ENCODE data around the gene CIB4.

Gene CIB4

DNA sequence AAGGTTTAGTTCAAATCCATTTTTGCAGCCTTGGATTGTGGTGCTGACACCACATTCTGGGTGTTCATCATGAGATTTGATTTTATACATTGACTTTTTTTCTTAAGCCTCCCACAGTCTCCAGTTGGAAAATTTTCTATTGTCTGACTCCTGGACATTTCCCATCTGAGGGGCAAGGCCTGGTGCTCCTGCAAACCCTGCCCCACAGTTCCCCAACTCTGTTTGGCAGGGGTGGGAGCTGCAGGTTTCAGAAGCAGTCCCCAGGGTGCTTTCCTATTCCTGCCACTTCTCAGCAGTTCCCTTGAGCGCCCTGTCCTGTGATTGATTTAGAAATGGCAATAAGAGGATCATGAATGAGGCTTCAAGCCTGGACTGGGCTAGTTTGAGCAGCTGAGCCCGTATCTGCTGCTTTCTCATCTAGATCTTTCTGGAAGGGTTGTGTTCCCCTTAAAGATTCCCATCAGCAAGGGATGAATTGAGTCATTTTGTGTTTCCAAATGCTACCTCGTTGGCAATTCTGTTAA, 77.0 kb downstream of the CIB4 start:
- no peak for ATAC-seq
- TF ChIP-seq RARB (CRISPR knock-in tag; IDR thresholded peaks at IDR 0.05), result no peak
- TF ChIP-seq GLIS3 (CRISPR knock-in tag; IDR thresholded peaks at IDR 0.05), result no peak
- TF ChIP-seq, protein P1, sequence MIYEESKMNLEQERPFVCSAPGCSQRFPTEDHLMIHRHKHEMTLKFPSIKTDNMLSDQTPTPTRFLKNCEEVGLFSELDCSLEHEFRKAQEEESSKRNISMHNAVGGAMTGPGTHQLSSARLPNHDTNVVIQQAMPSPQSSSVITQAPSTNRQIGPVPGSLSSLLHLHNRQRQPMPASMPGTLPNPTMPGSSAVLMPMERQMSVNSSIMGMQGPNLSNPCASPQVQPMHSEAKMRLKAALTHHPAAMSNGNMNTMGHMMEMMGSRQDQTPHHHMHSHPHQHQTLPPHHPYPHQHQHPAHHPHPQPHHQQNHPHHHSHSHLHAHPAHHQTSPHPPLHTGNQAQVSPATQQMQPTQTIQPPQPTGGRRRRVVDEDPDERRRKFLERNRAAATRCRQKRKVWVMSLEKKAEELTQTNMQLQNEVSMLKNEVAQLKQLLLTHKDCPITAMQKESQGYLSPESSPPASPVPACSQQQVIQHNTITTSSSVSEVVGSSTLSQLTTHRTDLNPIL (CRISPR knock-in tag; IDR thresholded peaks at IDR 0.05; ENCODE audit: low read depth), result no peak
- TF ChIP-seq, protein P2, sequence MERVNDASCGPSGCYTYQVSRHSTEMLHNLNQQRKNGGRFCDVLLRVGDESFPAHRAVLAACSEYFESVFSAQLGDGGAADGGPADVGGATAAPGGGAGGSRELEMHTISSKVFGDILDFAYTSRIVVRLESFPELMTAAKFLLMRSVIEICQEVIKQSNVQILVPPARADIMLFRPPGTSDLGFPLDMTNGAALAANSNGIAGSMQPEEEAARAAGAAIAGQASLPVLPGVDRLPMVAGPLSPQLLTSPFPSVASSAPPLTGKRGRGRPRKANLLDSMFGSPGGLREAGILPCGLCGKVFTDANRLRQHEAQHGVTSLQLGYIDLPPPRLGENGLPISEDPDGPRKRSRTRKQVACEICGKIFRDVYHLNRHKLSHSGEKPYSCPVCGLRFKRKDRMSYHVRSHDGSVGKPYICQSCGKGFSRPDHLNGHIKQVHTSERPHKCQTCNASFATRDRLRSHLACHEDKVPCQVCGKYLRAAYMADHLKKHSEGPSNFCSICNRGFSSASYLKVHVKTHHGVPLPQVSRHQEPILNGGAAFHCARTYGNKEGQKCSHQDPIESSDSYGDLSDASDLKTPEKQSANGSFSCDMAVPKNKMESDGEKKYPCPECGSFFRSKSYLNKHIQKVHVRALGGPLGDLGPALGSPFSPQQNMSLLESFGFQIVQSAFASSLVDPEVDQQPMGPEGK (CRISPR knock-in tag; IDR thresholded peaks at IDR 0.05; ENCODE audit: borderline replicate concordance), result no peak
- TF ChIP-seq CSDC2 (CRISPR knock-in tag; IDR thresholded peaks at IDR 0.05), result no peak
- no peak for TF ChIP-seq ZNF565 (CRISPR knock-in tag; conservative IDR thresholded peaks at IDR 0.05; ENCODE audit: low read depth)
- TF ChIP-seq, protein P3, sequence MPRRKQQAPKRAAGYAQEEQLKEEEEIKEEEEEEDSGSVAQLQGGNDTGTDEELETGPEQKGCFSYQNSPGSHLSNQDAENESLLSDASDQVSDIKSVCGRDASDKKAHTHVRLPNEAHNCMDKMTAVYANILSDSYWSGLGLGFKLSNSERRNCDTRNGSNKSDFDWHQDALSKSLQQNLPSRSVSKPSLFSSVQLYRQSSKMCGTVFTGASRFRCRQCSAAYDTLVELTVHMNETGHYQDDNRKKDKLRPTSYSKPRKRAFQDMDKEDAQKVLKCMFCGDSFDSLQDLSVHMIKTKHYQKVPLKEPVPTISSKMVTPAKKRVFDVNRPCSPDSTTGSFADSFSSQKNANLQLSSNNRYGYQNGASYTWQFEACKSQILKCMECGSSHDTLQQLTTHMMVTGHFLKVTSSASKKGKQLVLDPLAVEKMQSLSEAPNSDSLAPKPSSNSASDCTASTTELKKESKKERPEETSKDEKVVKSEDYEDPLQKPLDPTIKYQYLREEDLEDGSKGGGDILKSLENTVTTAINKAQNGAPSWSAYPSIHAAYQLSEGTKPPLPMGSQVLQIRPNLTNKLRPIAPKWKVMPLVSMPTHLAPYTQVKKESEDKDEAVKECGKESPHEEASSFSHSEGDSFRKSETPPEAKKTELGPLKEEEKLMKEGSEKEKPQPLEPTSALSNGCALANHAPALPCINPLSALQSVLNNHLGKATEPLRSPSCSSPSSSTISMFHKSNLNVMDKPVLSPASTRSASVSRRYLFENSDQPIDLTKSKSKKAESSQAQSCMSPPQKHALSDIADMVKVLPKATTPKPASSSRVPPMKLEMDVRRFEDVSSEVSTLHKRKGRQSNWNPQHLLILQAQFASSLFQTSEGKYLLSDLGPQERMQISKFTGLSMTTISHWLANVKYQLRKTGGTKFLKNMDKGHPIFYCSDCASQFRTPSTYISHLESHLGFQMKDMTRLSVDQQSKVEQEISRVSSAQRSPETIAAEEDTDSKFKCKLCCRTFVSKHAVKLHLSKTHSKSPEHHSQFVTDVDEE (CRISPR knock-in tag; IDR thresholded peaks at IDR 0.05), result no peak
- TF ChIP-seq, protein P4, sequence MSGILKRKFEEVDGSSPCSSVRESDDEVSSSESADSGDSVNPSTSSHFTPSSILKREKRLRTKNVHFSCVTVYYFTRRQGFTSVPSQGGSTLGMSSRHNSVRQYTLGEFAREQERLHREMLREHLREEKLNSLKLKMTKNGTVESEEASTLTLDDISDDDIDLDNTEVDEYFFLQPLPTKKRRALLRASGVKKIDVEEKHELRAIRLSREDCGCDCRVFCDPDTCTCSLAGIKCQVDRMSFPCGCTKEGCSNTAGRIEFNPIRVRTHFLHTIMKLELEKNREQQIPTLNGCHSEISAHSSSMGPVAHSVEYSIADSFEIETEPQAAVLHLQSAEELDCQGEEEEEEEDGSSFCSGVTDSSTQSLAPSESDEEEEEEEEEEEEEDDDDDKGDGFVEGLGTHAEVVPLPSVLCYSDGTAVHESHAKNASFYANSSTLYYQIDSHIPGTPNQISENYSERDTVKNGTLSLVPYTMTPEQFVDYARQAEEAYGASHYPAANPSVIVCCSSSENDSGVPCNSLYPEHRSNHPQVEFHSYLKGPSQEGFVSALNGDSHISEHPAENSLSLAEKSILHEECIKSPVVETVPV (CRISPR knock-in tag; IDR thresholded peaks at IDR 0.05), result no peak
- no peak for TF ChIP-seq ISL1 (CRISPR knock-in tag; IDR thresholded peaks at IDR 0.05)
- no peak for TF ChIP-seq OSR1 (CRISPR knock-in tag; IDR thresholded peaks at IDR 0.05)
- no peak for TF ChIP-seq SNAI2 (CRISPR knock-in tag; IDR thresholded peaks at IDR 0.05)
- no peak for TF ChIP-seq ARNTL (CRISPR knock-in tag; IDR thresholded peaks at IDR 0.05; ENCODE audit: borderline replicate concordance, low read depth)
- no peak for TF ChIP-seq BACH2 (CRISPR knock-in tag; IDR thresholded peaks at IDR 0.05; ENCODE audit: borderline replicate concordance)
- TF ChIP-seq ESRRG (CRISPR knock-in tag; IDR thresholded peaks at IDR 0.05), result no peak
- no peak for TF ChIP-seq ZNF70 (CRISPR knock-in tag; IDR thresholded peaks at IDR 0.05)
- TF ChIP-seq, protein P5, sequence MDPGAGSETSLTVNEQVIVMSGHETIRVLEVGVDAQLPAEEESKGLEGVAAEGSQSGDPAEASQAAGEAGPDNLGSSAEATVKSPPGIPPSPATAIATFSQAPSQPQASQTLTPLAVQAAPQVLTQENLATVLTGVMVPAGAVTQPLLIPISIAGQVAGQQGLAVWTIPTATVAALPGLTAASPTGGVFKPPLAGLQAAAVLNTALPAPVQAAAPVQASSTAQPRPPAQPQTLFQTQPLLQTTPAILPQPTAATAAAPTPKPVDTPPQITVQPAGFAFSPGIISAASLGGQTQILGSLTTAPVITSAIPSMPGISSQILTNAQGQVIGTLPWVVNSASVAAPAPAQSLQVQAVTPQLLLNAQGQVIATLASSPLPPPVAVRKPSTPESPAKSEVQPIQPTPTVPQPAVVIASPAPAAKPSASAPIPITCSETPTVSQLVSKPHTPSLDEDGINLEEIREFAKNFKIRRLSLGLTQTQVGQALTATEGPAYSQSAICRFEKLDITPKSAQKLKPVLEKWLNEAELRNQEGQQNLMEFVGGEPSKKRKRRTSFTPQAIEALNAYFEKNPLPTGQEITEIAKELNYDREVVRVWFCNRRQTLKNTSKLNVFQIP (CRISPR knock-in tag; IDR thresholded peaks at IDR 0.05; ENCODE audit: borderline replicate concordance, low read depth), result no peak
- no peak for TF ChIP-seq PPARA (CRISPR knock-in tag; IDR thresholded peaks at IDR 0.05; ENCODE audit: borderline replicate concordance)

DNA sequence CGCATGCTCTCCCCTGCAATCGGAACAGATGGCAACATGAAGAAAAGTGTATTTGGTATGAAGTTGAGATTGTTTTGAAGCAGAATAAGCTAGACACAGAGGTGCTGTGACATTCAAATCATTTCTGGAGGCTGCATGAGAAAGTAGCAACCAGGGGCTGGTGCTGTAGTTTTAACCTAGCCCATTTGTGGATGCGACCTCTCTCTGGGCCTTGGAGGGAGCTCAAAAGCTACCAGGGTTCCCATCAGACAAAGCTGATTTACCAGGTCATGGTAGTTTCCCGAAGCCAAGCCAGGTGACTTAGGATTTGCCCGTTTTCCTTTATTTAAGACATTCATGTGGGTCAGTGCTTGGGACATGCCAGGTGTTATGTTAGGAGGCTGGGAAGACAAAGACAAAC, 77.5 kb downstream of the CIB4 start:
- no peak for ATAC-seq
- TF ChIP-seq ARNTL (CRISPR knock-in tag; IDR thresholded peaks at IDR 0.05; ENCODE audit: borderline replicate concordance, low read depth) (no peak), OSR1 (CRISPR knock-in tag; IDR thresholded peaks at IDR 0.05) (no peak), ZNF8 (CRISPR knock-in tag; IDR thresholded peaks at IDR 0.05) (no peak), ZNF70 (CRISPR knock-in tag; IDR thresholded peaks at IDR 0.05) (no peak), TOX (CRISPR knock-in tag; IDR thresholded peaks at IDR 0.05; ENCODE audit: borderline replicate concordance) (no peak), ESRRG (CRISPR knock-in tag; IDR thresholded peaks at IDR 0.05) (no peak), BACH2 (CRISPR knock-in tag; IDR thresholded peaks at IDR 0.05; ENCODE audit: borderline replicate concordance) (no peak)
- TF ChIP-seq, protein P4 (CRISPR knock-in tag; IDR thresholded peaks at IDR 0.05), result no peak

Data from SK-N-SH treated with all-trans-retinoic acid at 6 μM for 48 hours (cell line).